DND-41 (cell line): Measurements from ENCODE around the gene PLCB4.

ENCODE experiments used
- ATAC-seq: fragments of 200-7000 bp; cut with Tn5 transposase; 3 replicates; pipeline ENCODE4 v1.9.1; 2021; ENCODE audit warnings: low read depth; ENCODE audit not compliant: insufficient read depth
- DNase-seq: peaks from one replicate; pipeline ENCODE4 v3.0.0-alpha.2; 2020
- H2AFZ ChIP-seq: 2 replicates; pipeline ENCODE4 v1.6.0; 2012; ENCODE audit warnings: low read depth, low read length
- H3K27ac ChIP-seq: 2 replicates; pipeline ENCODE4 v1.5.1; 2012; ENCODE audit warnings: low read length, inconsistent platforms
- H3K27me3 ChIP-seq: fragments of 200-600 bp; sonication (generic); 2 replicates; pipeline ENCODE4 v1.6.0; 2012; ENCODE audit warnings: low read length, mild to moderate bottlenecking, inconsistent platforms; ENCODE audit not compliant: insufficient read depth, poor library complexity
- H3K36me3 ChIP-seq: 2 replicates; pipeline ENCODE4 v1.5.1; 2012; ENCODE audit warnings: low read length, inconsistent platforms; ENCODE audit not compliant: insufficient read depth
- H3K4me1 ChIP-seq: 2 replicates; pipeline ENCODE4 v1.5.1; 2012; ENCODE audit warnings: mild to moderate bottlenecking, low read length; ENCODE audit not compliant: insufficient read depth
- H3K4me2 ChIP-seq: 2 replicates; pipeline ENCODE4 v1.6.0; 2012; ENCODE audit warnings: mild to moderate bottlenecking, moderate library complexity, low read length, inconsistent platforms; ENCODE audit not compliant: insufficient read depth
- H3K4me3 ChIP-seq, 2 experiments: fragments of 200-600 bp in 1 of 2; shearing (Covaris generic) in 1 of 2; 2 replicates each; pipeline ENCODE4 v1.5.1; 2012 to 2016; ENCODE audit warnings: inconsistent platforms in 2 of 2, low read length in 2 of 2, mild to moderate bottlenecking in 2 of 2, low read depth in 1 of 2, moderate library complexity in 1 of 2
- H3K79me2 ChIP-seq: 2 replicates; pipeline ENCODE4 v1.6.0; 2012; ENCODE audit warnings: low read length, inconsistent platforms; ENCODE audit not compliant: insufficient read depth
- H3K9ac ChIP-seq: 2 replicates; pipeline ENCODE4 v1.6.0; 2012; ENCODE audit warnings: low read depth, mild to moderate bottlenecking, inconsistent platforms, low read length, moderate library complexity
- H3K9me3 ChIP-seq: 2 replicates; pipeline ENCODE4 v1.5.1; 2012; ENCODE audit warnings: low read length, moderate library complexity, mild to moderate bottlenecking, inconsistent platforms; ENCODE audit not compliant: insufficient read depth, severe bottlenecking
- H4K20me1 ChIP-seq: 2 replicates; pipeline ENCODE4 v1.6.0; 2012; ENCODE audit warnings: low read length; ENCODE audit not compliant: insufficient read depth
- CTCF ChIP-seq: IDR thresholded peaks from 2 replicates; pipeline ENCODE4 v1.5.1; 2012; ENCODE audit warnings: borderline replicate concordance, low read length, moderate library complexity, mild to moderate bottlenecking; ENCODE audit not compliant: poor library complexity, severe bottlenecking; ENCODE audit errors: extremely low read depth
- EZH2 ChIP-seq: IDR thresholded peaks from 3 replicates; pipeline ENCODE4 v1.6.1; 2012; ENCODE audit warnings: borderline replicate concordance, low read depth, mild to moderate bottlenecking, moderate library complexity, low read length, inconsistent platforms; ENCODE audit not compliant: severe bottlenecking

The PLCB4 gene

GRCh38 chr20:9478771-9479170 lies 409.9 kb downstream of the PLCB4 start:
- H3K4me1 ChIP-seq, result no peaks in the 10 kb centered on the region
- no peaks in the 10 kb centered on the region for H3K36me3 ChIP-seq
- DNase-seq (no peak), ATAC-seq (no peak)
- no peak overlapping the region for H3K9ac ChIP-seq
- no peak overlapping the region for H2AFZ ChIP-seq
- H3K4me3 ChIP-seq, result no peak overlapping the region
- no peak overlapping the region for H3K4me2 ChIP-seq
- H3K27me3 ChIP-seq, result no peaks in the 10 kb centered on the region
- H3K27ac ChIP-seq, result no peak overlapping the region
- no peaks in the 10 kb centered on the region for H3K79me2 ChIP-seq
- TF ChIP-seq EZH2, result no peak
- TF ChIP-seq CTCF, result no peak
- no peaks in the 10 kb centered on the region for H3K9me3 ChIP-seq
- H4K20me1 ChIP-seq, result no peaks in the 10 kb centered on the region

- DNase-seq (no peak), ATAC-seq (no peak)
- Histone ChIP-seq H3K79me2 (no peaks in the 10 kb centered on the region), H3K9ac (no peak overlapping the region), H3K27ac (no peak overlapping the region), H3K4me2 (no peak overlapping the region), H3K4me1 (no peaks in the 10 kb centered on the region), H2AFZ (no peak overlapping the region), H4K20me1 (no peaks in the 10 kb centered on the region), H3K27me3 (no peaks in the 10 kb centered on the region), H3K36me3 (no peaks in the 10 kb centered on the region), H3K4me3 (no peak overlapping the region), H3K9me3 (no peaks in the 10 kb centered on the region)
- TF ChIP-seq CTCF (no peak), EZH2 (no peak)
Measured at GRCh38 chr20:9480066-9480465, 411.2 kb downstream of the PLCB4 start.

- no peak for ATAC-seq
- Histone ChIP-seq H3K9me3 (no peaks in the 10 kb centered on the region), H3K27me3 (no peaks in the 10 kb centered on the region), H3K27ac (no peak overlapping the region), H3K9ac (no peak overlapping the region), H3K4me1 (no peaks in the 10 kb centered on the region), H3K4me2 (no peak overlapping the region), H3K36me3 (no peaks in the 10 kb centered on the region), H4K20me1 (no peaks in the 10 kb centered on the region), H2AFZ (no peak overlapping the region), H3K79me2 (no peaks in the 10 kb centered on the region), H3K4me3 (no peak overlapping the region)
- TF ChIP-seq EZH2, result no peak
- TF ChIP-seq CTCF, result no peak
- DNase-seq, result no peak
Measured at GRCh38 chr20:9482180-9482579, 413.3 kb downstream of the PLCB4 start.

GRCh38 chr20:9483131-9483530 lies 414.2 kb downstream of the PLCB4 start:
- Histone ChIP-seq H3K4me3 (no peak overlapping the region), H3K9me3 (no peaks in the 10 kb centered on the region), H3K36me3 (no peaks in the 10 kb centered on the region), H3K79me2 (no peaks in the 10 kb centered on the region), H3K4me1 (no peaks in the 10 kb centered on the region), H2AFZ (no peak overlapping the region), H4K20me1 (no peaks in the 10 kb centered on the region), H3K27me3 (no peaks in the 10 kb centered on the region), H3K9ac (no peak overlapping the region), H3K4me2 (no peak overlapping the region), H3K27ac (no peak overlapping the region)
- TF ChIP-seq EZH2 (no peak), CTCF (no peak)
- ATAC-seq (no peak), DNase-seq (no peak)
